Pancreas (tissue), 10 donors: Measurements from ENCODE around the gene CDHR2. TPM values are rescaled to one million over a fixed set of nuclear protein-coding genes. Genes with fewer than 3 reads are reported as not detected.

Experiments used
- ATAC-seq, 4 donors: fragments of 200-7000 bp; cut with Tn5 transposase; one replicate each; pipeline versions ENCODE4 v1.8.0 to v1.9.1; 2020; ENCODE audit warnings: mild to moderate bottlenecking in 4 of 4, moderate library complexity in 4 of 4
- DNase-seq, 6 donors: peaks; one replicate each; pipeline ENCODE4 v3.0.0-alpha.2; 2020
- FAIRE-seq: peaks from 2 replicates; lab custom pipeline; 2012; peaks lifted over from hg19 to GRCh38; lab: Jason Lieb, UNC
- H3K27ac ChIP-seq, 4 donors: fragments of 200-600 bp; sonication (generic); 1 replicate in 3 of 4; 2 replicates in 1 of 4; pipeline versions ENCODE4 v1.5.0 to v1.8.0; 2020
- H3K27me3 ChIP-seq, 4 donors: fragments of 200-600 bp; one replicate each; pipeline ENCODE4 v1.8.0; 2021
- H3K36me3 ChIP-seq, 3 donors: fragments of 200-600 bp; sonication (generic) in 1 of 3; one replicate each; pipeline versions ENCODE4 v1.5.0 to v1.8.0; 2020 to 2021
- H3K4me1 ChIP-seq, 3 donors: fragments of 200-600 bp; one replicate each; pipeline ENCODE4 v1.8.0; 2021
- H3K4me3 ChIP-seq, 4 donors: fragments of 200-600 bp; sonication (generic) in 2 of 4; one replicate each; pipeline versions ENCODE4 v1.5.0 to v1.8.0; 2020 to 2021
- H3K9me3 ChIP-seq, 4 donors: fragments of 200-600 bp; one replicate each; pipeline ENCODE4 v1.8.0; 2021
- WGBS, 2 donors: extraction: QIAGEN DNeasy Blood & Tissue Kit; methylation state at CpG; one replicate each; pipeline ENCODE4 v1.1.7; 2013; 5-methylcytosine and 5-hydroxymethylcytosine counted together
- intact Hi-C, 3 donors: fragments of 100-400 bp; cut with DNase I; formaldehyde crosslinking; loops; one replicate each; pipeline versions ENCODE4 v1.11.1 to v1.14.2; 2022
- polyA plus RNA-seq, 2 donors: library from polyadenylated mRNA; stranded (reverse); fragments of 200-250 nt; gene quantifications; one replicate each; pipeline ENCODE4 v1.2.3, GENCODE V29; 2013
- total RNA-seq, 6 donors: library from RNA; stranded (reverse); fragmentation: NEBNext Ultra II Directional in 4 of 6; extraction: Animal tissue kit (Norgen Biotek cat#: 25700) in 4 of 6; gene quantifications; one replicate each; pipeline versions ENCODE4 v1.2.1 to v1.2.4, GENCODE V29; 2021 to 2023
- TF ChIP-seq, protein P1 (sequence below), 4 donors: fragments of 200-600 bp; sonication (generic) in 3 of 4; IDR thresholded peaks; one replicate each; pipeline versions ENCODE4 v1.5.0 to v1.8.0; 2021; ENCODE audit warnings: antibody characterized with exemption in 4 of 4
- donor health status: healthy with polysubstance abuse.
- donor health status: DM: no; HTN: no; CAD: no; lungs with moderate emphysema.
- donor health status: DM: no; HTN: no; CAD: no.
- donor health status: control.
- donor health status: control.
- donor health status: Bipolar disorder and iron deficiency.
- donor health status: DM: yes; HTN: yes; CAD: no.
- donor health status: DM: no; HTN: no; CAD: no.
- donor health status: DM: no; HTN: no; CAD: no.
- donor health status: DM: yes; HTN: yes; CAD: no.

Gene CDHR2
- total and polyA plus RNA-seq, 8 donors, result 0.19 to 1.1 (median 0.26) TPM; not detected in 1

DNA sequence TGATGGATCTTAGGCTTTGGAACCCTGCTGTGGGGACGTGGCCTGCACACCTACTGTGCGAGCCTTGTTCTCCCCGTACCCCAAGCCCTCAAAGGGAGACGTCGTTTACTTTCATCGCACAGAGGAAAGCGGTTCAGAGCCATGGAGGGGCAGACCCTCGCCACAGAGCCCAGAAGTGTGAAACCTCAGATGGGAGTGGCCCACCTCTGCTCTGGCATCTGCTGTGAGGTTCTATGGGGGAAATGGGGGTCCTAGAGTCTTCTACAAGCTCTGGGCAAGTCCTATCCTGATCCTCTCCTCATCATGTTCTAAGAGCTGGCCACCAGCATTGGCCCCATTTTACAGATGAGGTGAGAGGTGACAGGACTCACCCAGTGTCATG lies 8.2 kb upstream of the CDHR2 start:
- H3K36me3 ChIP-seq, result no peaks in the 10 kb centered on the region
- intact Hi-C loops, result no loop called here
- 84 to 88% methylated on average over 8 of the region's 8 CpGs for WGBS, 2 donors
- FAIRE-seq (no peak), ATAC-seq (no peak), DNase-seq (no peak)
- H3K27me3 ChIP-seq, result no peaks in the 10 kb centered on the region
- H3K4me1 ChIP-seq, result peaks cover 4 to 7% (median 4%) of the 10 kb centered on the region in 3 donors
- H3K9me3 ChIP-seq, result no peaks in the 10 kb centered on the region
- H3K27ac ChIP-seq, result no peak overlapping the region
- H3K4me3 ChIP-seq, result no peak overlapping the region
- TF ChIP-seq, protein P1, sequence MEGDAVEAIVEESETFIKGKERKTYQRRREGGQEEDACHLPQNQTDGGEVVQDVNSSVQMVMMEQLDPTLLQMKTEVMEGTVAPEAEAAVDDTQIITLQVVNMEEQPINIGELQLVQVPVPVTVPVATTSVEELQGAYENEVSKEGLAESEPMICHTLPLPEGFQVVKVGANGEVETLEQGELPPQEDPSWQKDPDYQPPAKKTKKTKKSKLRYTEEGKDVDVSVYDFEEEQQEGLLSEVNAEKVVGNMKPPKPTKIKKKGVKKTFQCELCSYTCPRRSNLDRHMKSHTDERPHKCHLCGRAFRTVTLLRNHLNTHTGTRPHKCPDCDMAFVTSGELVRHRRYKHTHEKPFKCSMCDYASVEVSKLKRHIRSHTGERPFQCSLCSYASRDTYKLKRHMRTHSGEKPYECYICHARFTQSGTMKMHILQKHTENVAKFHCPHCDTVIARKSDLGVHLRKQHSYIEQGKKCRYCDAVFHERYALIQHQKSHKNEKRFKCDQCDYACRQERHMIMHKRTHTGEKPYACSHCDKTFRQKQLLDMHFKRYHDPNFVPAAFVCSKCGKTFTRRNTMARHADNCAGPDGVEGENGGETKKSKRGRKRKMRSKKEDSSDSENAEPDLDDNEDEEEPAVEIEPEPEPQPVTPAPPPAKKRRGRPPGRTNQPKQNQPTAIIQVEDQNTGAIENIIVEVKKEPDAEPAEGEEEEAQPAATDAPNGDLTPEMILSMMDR (IDR thresholded peaks at IDR 0.05), result no peak

DNA sequence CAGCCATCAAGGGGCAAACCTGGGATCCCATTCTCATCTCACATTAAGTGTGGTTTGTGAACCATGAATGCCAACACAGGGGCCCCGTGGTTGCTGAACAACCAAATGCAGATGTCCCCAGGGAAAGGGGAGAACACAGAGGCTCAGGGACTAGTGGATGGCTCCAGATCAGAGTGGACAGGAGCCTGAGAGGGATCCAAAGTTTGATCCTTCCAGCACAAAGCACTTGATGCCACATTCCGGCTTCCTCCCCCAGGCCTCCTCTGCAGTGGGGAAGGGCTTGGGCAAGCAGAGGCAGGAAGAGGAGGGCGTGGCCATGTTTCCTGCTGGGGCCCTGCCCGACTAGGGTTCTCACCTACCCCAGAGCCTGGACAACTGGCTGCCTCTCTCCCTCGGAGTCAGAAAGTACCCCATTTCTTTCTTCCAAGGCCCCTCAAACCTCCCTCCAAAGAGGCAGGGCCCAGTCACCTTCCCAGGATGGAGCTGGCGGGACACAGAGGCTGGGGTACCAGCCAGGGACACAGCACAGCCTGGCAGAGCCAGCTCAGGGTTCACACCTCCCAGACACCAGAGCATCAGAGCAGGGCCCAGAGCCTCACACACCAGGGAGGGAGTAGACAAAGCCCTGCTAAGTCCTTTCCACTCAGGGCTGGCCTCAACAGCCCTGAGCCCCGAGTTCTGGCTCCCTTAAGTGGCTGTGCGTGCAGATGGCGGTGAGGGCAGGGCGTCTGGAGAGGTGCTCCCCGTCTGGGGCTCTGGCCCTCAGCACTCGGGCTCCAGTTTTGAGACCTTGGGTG lies 7.6 kb upstream of the CDHR2 start:
- intact Hi-C loops, result no loop called here
- FAIRE-seq (no peak), ATAC-seq (no peak)

DNA sequence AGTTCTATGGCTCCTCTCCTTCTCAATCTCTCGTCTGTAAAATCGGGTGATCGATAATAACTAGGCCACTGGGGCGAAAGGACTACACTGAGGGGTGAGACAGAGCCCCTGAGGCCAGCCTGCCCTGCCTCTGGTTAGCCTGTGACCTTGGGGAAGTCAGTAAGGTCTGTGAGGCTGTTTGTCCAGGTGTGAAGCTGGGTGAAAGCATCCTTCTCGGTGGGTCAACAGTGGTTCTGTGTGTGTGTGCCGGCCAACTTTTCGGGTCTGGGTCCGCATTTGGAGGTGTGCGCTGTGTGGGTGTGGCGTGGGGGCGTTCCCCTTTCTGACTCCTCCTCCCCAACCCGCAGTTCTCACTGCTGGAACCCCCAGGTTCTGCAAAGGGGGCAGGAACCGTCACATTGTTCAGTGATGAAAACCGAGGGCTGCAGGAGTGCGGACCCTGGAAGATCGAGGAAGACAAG lies 7.0 kb upstream of the CDHR2 start:
- Histone ChIP-seq H3K27ac (peak overlapping the region in 2 of 4 donors; percentile 36 to 41), H3K9me3 (no peaks in the 10 kb centered on the region), H3K27me3 (no peaks in the 10 kb centered on the region), H3K4me1 (peaks cover 4 to 7% (median 4%) of the 10 kb centered on the region in 3 donors), H3K4me3 (peak overlapping the region; percentile 33 to 79 (median 53)), H3K36me3 (no peaks in the 10 kb centered on the region)
- intact Hi-C loops, result no loop called here
- FAIRE-seq (no peak), ATAC-seq (no peak), DNase-seq (peak in 2 of 6 donors; percentile 36 to 58)
- 42 to 49% methylated on average over 16 of the region's 16 CpGs for WGBS, 2 donors
- TF ChIP-seq, protein P1 (IDR thresholded peaks at IDR 0.05), result no peak

More for the DNA sequence above, 7.6 kb upstream of the CDHR2 start:
- Histone ChIP-seq H3K9me3 (no peaks in the 10 kb centered on the region), H3K27me3 (no peaks in the 10 kb centered on the region), H3K36me3 (no peaks in the 10 kb centered on the region), H3K27ac (peak overlapping the region in 1 of 4 donors; percentile 41), H3K4me3 (peak overlapping the region in 1 of 4 donors; percentile 79), H3K4me1 (peaks cover 4 to 7% (median 4%) of the 10 kb centered on the region in 3 donors)
- peak in 1 of 6 donors; percentile 69 for DNase-seq
- TF ChIP-seq, protein P1 (IDR thresholded peaks at IDR 0.05), result no peak
- WGBS, 2 donors, result 62 to 73% methylated on average over 12 of the region's 12 CpGs

DNA sequence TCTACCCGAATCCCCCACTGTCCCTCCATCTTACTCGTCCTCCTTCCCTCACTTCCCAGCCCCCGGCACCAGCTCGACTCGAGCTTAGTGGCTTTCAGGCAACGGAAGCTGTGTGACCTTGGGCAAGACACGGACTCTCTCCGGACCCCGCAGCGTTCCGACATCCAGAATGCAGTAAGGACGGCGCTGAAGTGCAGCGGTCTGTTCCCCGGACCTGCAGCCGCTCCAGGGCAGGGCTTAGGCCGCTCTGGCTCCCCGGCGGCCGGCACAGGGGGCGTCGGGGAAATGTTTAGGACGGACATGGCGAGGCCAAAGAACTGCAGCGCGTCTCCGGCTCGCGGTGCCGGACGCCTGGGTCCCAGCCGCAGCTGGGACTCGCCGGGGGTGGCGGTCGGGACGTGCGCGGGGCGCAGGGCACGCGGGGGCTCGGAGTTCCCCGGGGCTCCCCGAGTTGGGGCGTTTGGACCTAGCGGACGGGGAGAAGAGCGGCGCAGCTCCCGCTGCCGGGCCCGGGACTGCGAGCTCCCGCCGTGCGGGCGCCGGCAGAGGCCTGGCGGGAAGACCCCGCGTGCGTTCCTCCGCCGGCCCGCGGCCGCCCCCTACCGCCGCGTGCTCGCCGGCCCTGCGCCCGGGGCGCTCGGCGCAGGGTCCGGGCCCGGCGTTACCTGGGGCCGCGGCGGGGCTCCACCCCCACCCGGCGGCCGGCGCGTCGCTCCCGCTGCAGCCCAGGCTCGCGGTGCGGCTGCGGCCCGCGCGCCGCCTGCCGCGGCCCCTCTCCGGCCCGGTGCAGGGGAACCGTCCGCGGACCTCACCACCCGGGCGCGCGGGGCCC lies 6.3 kb upstream of the CDHR2 start:
- DNase-seq (peak in 2 of 6 donors; percentile 34 to 81), FAIRE-seq (no peak), ATAC-seq (peak; percentile 26 to 56 (median 35))
- 1% methylated on average over 56 to 110 of the region's 110 CpGs for WGBS, 2 donors
- Histone ChIP-seq H3K9me3 (no peaks in the 10 kb centered on the region), H3K36me3 (no peaks in the 10 kb centered on the region), H3K4me3 (peak overlapping the region; percentile 33 to 79 (median 53)), H3K4me1 (peaks cover 4 to 7% (median 4%) of the 10 kb centered on the region in 3 donors), H3K27ac (peak overlapping the region in 3 of 4 donors; percentile 16 to 57 (median 36)), H3K27me3 (no peaks in the 10 kb centered on the region)
- intact Hi-C loops, result no loop called here
- TF ChIP-seq, protein P1 (IDR thresholded peaks at IDR 0.05), result no peak
